RWPE1 (cell line): ENCODE results near the gene COL4A1.

Experiments used
- CTCF ChIA-PET: fragments of 350-600 bp; sonication (Branson Sonifier 250); formaldehyde crosslinking; extraction: SDS; loops from one replicate; lab custom pipeline; 2021; lab: Yijun Ruan, JAX
- POLR2A ChIA-PET: fragments of 400-600 bp; formaldehyde crosslinking; extraction: SDS; loops from one replicate; lab custom pipeline; 2020; ENCODE audit warnings: antibody characterized with exemption; ENCODE audit not compliant: low non-redundant PET; lab: Yijun Ruan, JAX
- DNase-seq: peaks from one replicate; pipeline ENCODE4 v3.0.0; 2012; ENCODE audit warnings: low spot score
- H3K27ac ChIP-seq: fragments of 450-650 bp; 2 replicates; pipeline ENCODE4 v1.5.1; 2017
- TF ChIP-seq, protein P1 (sequence below): fragments of 450-650 bp; conservative IDR thresholded peaks from 2 replicates; pipeline ENCODE4 v1.5.1; 2017; ENCODE audit warnings: low read depth, mild to moderate bottlenecking

Gene COL4A1

DNA sequence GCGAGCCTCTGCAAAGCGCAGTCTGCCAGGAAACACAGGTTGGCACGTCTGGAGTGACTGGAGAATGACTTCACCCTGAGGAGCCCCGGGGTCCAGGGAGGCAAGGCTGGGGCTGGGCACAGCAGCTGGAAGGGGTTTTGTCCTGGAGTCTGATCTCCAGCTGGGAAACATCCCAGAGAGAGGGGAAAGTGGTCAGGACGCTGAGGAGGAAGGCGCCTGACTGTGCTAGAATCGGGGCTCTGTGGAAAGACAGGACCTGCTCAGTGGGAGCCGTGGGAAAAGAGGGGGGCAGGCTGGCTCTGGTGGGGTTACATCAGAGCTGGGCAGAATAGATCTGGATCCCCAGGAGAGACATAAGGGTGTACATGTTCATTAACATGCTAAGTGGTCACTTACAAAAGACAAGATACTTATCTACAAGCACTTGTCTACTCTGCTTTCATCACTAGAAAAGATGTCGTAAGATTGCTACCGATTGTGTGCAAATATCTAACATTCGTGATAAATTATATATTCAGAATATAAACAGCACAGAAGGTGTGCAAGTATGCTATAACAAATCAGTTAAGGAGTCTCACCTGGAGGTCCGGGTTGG lies 106.6 kb downstream of the COL4A1 start:
- ChIA-PET POLR2A (no interaction called here), CTCF (no interaction called here)
- no peak overlapping the region for H3K27ac ChIP-seq
- TF ChIP-seq, protein P1, sequence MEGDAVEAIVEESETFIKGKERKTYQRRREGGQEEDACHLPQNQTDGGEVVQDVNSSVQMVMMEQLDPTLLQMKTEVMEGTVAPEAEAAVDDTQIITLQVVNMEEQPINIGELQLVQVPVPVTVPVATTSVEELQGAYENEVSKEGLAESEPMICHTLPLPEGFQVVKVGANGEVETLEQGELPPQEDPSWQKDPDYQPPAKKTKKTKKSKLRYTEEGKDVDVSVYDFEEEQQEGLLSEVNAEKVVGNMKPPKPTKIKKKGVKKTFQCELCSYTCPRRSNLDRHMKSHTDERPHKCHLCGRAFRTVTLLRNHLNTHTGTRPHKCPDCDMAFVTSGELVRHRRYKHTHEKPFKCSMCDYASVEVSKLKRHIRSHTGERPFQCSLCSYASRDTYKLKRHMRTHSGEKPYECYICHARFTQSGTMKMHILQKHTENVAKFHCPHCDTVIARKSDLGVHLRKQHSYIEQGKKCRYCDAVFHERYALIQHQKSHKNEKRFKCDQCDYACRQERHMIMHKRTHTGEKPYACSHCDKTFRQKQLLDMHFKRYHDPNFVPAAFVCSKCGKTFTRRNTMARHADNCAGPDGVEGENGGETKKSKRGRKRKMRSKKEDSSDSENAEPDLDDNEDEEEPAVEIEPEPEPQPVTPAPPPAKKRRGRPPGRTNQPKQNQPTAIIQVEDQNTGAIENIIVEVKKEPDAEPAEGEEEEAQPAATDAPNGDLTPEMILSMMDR: no peak
- DNase-seq: no peak

DNA sequence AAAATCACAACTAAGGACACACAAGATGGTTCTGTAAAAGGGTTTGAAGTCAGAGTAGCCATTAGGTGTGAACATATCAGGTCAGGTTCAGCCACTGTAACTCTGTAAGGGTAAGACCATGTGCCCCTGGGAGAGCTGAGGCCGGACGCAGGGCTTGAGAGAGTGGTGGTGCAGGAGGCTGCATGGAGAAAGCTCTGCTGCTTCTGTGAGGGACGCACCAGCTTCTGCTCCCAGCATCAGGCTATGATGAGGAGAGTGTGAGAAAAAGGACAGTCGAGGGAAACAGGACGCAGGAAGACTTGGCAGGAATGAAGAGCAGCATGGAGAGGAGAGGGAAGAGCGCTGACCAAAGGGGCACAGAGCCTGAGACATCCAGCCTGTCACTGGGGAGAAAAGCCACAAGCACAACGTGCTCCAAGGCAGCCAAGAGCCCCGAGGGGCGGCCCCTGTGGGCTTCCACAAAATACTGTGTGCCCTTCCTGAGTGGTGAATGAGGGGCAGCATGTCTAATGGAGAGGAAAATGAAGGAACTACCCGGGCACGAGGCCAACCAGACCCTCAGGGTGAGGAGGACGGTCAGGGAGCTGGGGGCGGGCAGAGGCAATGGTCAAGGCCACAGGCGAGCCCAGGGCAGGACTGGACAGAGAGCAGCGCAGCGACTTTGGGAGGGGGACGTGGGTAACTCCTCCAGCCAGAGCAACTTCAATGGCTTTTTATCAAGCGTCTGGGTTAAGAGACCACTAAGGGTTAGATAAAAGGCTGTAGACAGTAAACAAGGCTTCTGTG lies 107.7 kb downstream of the COL4A1 start:
- TF ChIP-seq, protein P1: no peak
- ChIA-PET CTCF (no interaction called here), POLR2A (no interaction called here)
- H3K27ac ChIP-seq: no peak overlapping the region
- DNase-seq: no peak

DNA sequence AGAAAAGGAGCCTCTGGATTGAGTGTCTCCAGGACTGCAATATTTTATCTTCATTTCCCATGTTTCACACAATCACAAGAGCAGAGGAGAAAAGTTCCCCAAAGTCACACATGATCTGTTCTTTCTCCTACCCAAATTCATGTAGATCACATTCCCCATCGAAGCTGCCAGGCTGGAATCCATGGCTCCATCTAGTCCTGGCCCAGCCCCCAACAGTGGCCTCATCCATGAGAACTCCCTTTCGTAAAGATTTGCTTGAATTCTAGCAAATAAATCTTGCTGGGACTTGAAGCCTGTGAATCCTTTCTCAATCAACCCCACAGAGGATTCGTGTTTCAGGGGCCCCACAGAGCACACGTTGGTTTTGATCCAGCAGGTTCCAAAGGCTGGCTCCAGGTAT lies 109.5 kb downstream of the COL4A1 start:
- no peak overlapping the region for H3K27ac ChIP-seq
- TF ChIP-seq, protein P1: no peak
- CTCF ChIA-PET: no interaction called here
- no peak for DNase-seq
- POLR2A ChIA-PET: no interaction called here

DNA sequence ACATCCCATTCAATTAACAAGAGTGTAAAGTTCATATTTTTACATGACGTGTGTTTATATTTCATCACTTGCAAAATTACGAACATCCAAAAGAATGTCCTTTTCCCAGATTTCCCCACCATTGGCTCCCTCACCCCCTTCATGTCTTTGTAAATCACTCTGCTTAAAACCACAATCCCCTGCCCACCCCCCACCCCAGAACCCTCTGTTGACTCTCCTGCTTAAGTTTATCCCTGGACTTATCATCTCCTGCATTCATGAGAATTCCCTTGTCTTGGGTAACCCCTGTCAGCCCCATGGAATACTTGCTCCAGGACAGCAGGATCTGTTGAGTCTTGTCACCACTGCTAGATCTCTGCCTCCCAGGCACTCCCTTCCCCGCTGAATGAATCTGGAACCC lies 109.9 kb downstream of the COL4A1 start:
- CTCF ChIA-PET: no interaction called here
- POLR2A ChIA-PET: no interaction called here
- H3K27ac ChIP-seq: no peak overlapping the region
- TF ChIP-seq, protein P1: no peak
- no peak for DNase-seq

DNA sequence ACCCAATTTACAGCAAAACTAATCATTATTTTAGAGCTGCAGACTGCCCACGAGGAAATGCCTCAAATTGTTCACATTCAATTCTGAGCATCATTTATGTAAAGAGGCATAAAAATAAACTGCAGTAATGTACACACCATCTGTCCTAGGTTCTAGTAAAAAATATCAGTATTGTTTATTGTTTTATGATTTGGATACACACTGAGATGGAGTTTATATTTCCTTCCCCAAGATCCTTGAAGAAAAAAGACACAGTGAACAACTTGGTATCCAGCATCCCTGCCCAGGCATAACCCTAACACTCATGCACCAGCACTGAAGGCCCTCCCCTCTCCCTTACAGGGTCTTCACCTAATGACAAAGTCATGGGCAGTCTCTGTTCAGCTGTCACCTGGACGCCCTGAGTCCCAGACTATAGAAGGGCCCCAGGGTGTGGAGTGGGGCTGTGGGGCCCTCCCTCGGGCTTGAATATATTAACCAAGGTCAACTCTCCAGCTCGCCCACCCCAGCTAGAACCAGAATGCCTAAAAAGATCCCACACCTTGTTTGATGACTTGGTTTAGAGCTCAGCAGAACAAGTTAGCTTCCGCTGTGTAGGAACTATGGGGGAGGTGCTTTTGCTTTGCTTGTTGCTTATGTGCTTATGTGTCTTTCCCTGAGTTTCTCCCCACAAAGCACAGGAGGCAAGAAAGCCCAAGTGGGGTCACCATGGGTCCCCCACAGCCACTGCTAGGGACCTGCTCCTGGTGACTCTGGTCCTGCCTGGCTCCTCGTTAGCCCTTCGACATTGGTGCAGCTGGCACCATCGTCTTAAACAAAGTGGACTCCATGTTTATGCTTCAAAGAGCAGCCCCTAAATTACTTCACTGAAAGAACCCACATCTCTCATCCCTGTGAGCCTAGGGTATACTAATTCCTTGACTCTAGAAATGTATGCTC lies 111.1 kb downstream of the COL4A1 start:
- ChIA-PET POLR2A (no interaction called here), CTCF (no interaction called here)
- no peak for DNase-seq
- TF ChIP-seq, protein P1: no peak
- no peak overlapping the region for H3K27ac ChIP-seq

DNA sequence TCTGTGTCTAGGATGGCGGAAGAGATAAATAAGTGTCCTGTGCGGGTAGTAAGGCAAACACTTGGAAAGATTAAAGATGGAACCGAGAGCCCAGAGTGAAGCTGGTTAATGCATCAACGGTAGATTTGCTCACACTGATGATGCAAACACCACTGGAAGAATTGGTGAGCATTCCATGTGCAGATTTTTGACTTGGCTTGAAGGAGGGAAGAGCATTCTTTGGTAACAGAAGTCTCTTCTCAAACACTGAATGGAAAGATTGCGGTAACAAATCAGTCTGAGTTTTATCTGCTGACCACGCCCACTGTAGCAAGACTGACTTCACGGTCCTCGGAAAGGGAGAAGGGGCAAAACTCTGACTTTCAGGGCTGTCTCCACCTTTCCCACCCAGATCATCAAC lies 112.5 kb downstream of the COL4A1 start:
- no peak for DNase-seq
- ChIA-PET POLR2A (no interaction called here), CTCF (no interaction called here)
- no peak overlapping the region for H3K27ac ChIP-seq
- TF ChIP-seq, protein P1: no peak
